ENCODE results near the gene KMT2A. TPM values are rescaled to one million over a fixed set of nuclear protein-coding genes. Genes with fewer than 3 reads are reported as not detected.

The KMT2A gene
- polyA plus RNA-seq, 1 donor from 2014 or later, result 16.7 TPM

DNA sequence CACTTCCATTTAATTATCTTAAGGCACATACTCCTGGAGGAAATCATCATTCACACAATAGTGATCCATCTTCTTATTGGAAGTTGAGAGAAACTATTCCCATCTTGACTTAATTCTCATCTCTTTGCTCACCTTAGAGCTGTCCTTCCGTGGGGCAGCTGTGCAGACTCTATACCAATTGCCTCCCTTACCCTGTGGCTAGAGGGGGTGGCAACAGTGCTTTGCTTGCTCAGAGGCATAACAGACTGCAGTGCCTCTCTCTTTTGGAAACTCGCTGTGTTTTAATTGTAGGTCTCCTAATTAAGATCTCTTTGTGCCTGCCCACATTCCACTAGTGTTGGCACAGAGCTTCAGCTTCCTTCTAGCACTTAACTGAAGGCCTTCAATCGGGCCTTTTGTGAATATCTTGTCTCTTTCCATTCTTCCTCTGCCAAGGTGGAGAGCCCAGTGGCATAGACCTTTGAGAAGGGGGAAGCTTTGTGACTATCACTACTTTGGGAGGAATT lies 5.5 kb downstream of the KMT2A start:
- Histone ChIP-seq H3K79me2 (replicated peaks; ENCODE audit: insufficient read depth, low read length) (peaks cover 98% of the 10 kb centered on the region), H3F3A (ENCODE audit: insufficient read depth, low read length, poor library complexity, severe bottlenecking) (peaks cover 9% of the 10 kb centered on the region), H3K27ac (ENCODE audit: low read length) (no peak overlapping the region), H2AFZ (ENCODE audit: low read depth, low read length) (no peak overlapping the region), H3K9ac (ENCODE audit: low read length) (no peak overlapping the region), H3K9me3 (ENCODE audit: low read length) (no peaks in the 10 kb centered on the region), H3K27me3 (ENCODE audit: insufficient read depth, low read depth, low read length) (no peaks in the 10 kb centered on the region), H3K36me3 (ENCODE audit: insufficient read depth, low read length) (no peaks in the 10 kb centered on the region), H3K4me3 (ENCODE audit: low read length) (peak overlapping the region; percentile 46), H3K4me2 (ENCODE audit: low read length) (no peak overlapping the region), H3K9me2 (ENCODE audit: insufficient read depth, low read length) (no peaks in the 10 kb centered on the region), H4K20me1 (ENCODE audit: insufficient read depth) (peaks cover 65% of the 10 kb centered on the region)
- TF ChIP-seq, protein P1, sequence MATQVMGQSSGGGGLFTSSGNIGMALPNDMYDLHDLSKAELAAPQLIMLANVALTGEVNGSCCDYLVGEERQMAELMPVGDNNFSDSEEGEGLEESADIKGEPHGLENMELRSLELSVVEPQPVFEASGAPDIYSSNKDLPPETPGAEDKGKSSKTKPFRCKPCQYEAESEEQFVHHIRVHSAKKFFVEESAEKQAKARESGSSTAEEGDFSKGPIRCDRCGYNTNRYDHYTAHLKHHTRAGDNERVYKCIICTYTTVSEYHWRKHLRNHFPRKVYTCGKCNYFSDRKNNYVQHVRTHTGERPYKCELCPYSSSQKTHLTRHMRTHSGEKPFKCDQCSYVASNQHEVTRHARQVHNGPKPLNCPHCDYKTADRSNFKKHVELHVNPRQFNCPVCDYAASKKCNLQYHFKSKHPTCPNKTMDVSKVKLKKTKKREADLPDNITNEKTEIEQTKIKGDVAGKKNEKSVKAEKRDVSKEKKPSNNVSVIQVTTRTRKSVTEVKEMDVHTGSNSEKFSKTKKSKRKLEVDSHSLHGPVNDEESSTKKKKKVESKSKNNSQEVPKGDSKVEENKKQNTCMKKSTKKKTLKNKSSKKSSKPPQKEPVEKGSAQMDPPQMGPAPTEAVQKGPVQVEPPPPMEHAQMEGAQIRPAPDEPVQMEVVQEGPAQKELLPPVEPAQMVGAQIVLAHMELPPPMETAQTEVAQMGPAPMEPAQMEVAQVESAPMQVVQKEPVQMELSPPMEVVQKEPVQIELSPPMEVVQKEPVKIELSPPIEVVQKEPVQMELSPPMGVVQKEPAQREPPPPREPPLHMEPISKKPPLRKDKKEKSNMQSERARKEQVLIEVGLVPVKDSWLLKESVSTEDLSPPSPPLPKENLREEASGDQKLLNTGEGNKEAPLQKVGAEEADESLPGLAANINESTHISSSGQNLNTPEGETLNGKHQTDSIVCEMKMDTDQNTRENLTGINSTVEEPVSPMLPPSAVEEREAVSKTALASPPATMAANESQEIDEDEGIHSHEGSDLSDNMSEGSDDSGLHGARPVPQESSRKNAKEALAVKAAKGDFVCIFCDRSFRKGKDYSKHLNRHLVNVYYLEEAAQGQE (IDR thresholded peaks at IDR 0.05; ENCODE audit: borderline replicate concordance), result no peak
- no peak for TF ChIP-seq POLR2AphosphoS5 (IDR thresholded peaks at IDR 0.05)
- TF ChIP-seq, protein P2, sequence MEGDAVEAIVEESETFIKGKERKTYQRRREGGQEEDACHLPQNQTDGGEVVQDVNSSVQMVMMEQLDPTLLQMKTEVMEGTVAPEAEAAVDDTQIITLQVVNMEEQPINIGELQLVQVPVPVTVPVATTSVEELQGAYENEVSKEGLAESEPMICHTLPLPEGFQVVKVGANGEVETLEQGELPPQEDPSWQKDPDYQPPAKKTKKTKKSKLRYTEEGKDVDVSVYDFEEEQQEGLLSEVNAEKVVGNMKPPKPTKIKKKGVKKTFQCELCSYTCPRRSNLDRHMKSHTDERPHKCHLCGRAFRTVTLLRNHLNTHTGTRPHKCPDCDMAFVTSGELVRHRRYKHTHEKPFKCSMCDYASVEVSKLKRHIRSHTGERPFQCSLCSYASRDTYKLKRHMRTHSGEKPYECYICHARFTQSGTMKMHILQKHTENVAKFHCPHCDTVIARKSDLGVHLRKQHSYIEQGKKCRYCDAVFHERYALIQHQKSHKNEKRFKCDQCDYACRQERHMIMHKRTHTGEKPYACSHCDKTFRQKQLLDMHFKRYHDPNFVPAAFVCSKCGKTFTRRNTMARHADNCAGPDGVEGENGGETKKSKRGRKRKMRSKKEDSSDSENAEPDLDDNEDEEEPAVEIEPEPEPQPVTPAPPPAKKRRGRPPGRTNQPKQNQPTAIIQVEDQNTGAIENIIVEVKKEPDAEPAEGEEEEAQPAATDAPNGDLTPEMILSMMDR (IDR thresholded peaks at IDR 0.05; ENCODE audit: poor library complexity, severe bottlenecking), result no peak

DNA sequence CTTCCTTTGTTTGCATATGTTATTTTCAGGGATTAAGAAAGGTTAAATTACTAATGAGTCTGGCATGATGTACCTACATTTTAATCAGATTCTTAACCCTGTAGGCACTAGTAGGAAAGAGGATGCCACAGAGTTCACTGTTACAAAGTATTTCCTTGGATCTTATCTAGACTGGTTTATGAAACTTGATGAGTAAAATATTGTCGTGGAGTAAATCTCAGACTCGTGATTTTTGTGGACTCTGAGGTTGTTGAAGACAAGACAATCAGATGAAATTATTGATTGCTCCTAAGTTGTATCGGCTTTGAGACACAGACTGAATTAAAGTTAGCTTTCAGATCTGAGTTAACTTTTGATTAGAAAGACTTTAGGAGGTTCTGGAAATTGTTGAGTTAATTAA lies 6.0 kb downstream of the KMT2A start:
- H3K27me3 ChIP-seq (ENCODE audit: insufficient read depth, low read depth, low read length), result no peaks in the 10 kb centered on the region
- no peak overlapping the region for H2AFZ ChIP-seq (ENCODE audit: low read depth, low read length)
- H3K36me3 ChIP-seq (ENCODE audit: insufficient read depth, low read length), result no peaks in the 10 kb centered on the region
- H3K4me3 ChIP-seq (ENCODE audit: low read length), result peak overlapping the region; percentile 46
- no peak overlapping the region for H3K27ac ChIP-seq (ENCODE audit: low read length)
- H3K4me2 ChIP-seq (ENCODE audit: low read length), result no peak overlapping the region
- peaks cover 70% of the 10 kb centered on the region for H4K20me1 ChIP-seq (ENCODE audit: insufficient read depth)
- H3K9me2 ChIP-seq (ENCODE audit: insufficient read depth, low read length), result no peaks in the 10 kb centered on the region
- peaks cover 98% of the 10 kb centered on the region for H3K79me2 ChIP-seq (replicated peaks; ENCODE audit: insufficient read depth, low read length)
- H3K9ac ChIP-seq (ENCODE audit: low read length), result no peak overlapping the region
- TF ChIP-seq, protein P2 (IDR thresholded peaks at IDR 0.05; ENCODE audit: poor library complexity, severe bottlenecking), result no peak
- TF ChIP-seq TAF1 (IDR thresholded peaks at IDR 0.05; ENCODE audit: low read depth), result no peak
- peaks cover 9% of the 10 kb centered on the region for H3F3A ChIP-seq (ENCODE audit: insufficient read depth, low read length, poor library complexity, severe bottlenecking)
- H3K9me3 ChIP-seq (ENCODE audit: low read length), result no peaks in the 10 kb centered on the region

DNA sequence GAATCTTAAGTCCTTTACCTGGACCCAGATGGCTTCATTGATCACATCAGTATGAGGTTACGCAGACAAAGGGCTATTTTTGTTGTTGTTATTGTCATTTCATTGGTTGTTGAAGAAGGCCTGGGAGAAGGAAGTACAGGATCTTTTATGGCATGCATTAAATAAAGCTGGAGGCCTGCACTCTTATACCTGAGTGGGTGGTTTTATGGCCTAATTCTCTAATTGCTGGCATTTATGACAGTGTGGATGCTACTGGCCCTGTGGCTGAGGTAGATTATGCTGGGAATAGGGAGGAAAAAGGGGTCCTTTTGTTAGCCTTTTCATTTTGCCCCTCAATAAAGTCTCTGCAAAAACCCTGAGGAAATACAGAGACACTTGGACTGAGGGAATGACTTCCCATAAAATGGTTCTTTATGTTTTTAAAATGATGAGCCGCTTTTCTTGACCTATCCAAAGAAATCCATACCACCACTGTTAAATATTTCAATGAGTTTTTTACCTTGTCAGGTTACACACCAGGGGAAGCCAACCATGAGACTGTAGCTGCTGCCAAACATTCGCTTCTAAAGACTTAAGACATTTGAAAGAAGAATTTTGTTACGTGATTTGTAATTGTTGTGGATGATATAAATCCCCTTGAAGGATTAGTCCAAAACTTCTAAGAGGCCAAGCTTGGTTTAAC lies 6.8 kb downstream of the KMT2A start:
- H3K27me3 ChIP-seq (ENCODE audit: insufficient read depth, low read depth, low read length), result no peaks in the 10 kb centered on the region

More for the DNA sequence above, 6.8 kb downstream of the KMT2A start:
- Histone ChIP-seq H2AFZ (ENCODE audit: low read depth, low read length) (no peak overlapping the region), H3K4me3 (ENCODE audit: low read length) (no peak overlapping the region), H3K79me2 (replicated peaks; ENCODE audit: insufficient read depth, low read length) (peaks cover 98% of the 10 kb centered on the region), H3K9me3 (ENCODE audit: low read length) (no peaks in the 10 kb centered on the region), H3K27ac (ENCODE audit: low read length) (no peak overlapping the region), H3K4me2 (ENCODE audit: low read length) (no peak overlapping the region), H3K36me3 (ENCODE audit: insufficient read depth, low read length) (no peaks in the 10 kb centered on the region), H4K20me1 (ENCODE audit: insufficient read depth) (peaks cover 71% of the 10 kb centered on the region), H3K9ac (ENCODE audit: low read length) (no peak overlapping the region), H3F3A (ENCODE audit: insufficient read depth, low read length, poor library complexity, severe bottlenecking) (peaks cover 3% of the 10 kb centered on the region), H3K9me2 (ENCODE audit: insufficient read depth, low read length) (no peaks in the 10 kb centered on the region)
- TF ChIP-seq POLR2AphosphoS5 (IDR thresholded peaks at IDR 0.05) (no peak), EZH2 (IDR thresholded peaks at IDR 0.05; ENCODE audit: borderline replicate concordance, insufficient read depth, low read length, poor library complexity, severe bottlenecking) (no peak), MXI1 (conservative IDR thresholded peaks at IDR 0.05; ENCODE audit: poor library complexity, severe bottlenecking) (no peak), RAD21 (conservative IDR thresholded peaks at IDR 0.05) (no peak)
- TF ChIP-seq, protein P2 (IDR thresholded peaks at IDR 0.05; ENCODE audit: poor library complexity, severe bottlenecking), result no peak

Data from neural cell (in vitro differentiated cells).